ENCODE results near the gene MYO16. TPM values are rescaled to one million over a fixed set of nuclear protein-coding genes. Genes with fewer than 3 reads are reported as not detected.

The MYO16 gene
- total RNA-seq, 1 experiment from 2014 or later, result not detected

GRCh38 chr13:108674346-108674745 lies 44.9 kb downstream of the MYO16 start:
- Mint-ChIP-seq H3K4me1 (peaks cover 3% of the 10 kb centered on the region in 2 experiments; a peak in 2 of 4 replicates), H3K9me3 (peaks cover 0 to 2% of the 10 kb centered on the region in 2 experiments; a peak in 1 of 5 replicates), H3K27me3 (ENCODE audit: low read depth) (no peaks in the 10 kb centered on the region), H3K27ac (no peak overlapping the region), H3K36me3 (ENCODE audit: insufficient read depth in 1 of 3, low read depth in 3 of 3) (no peaks in the 10 kb centered on the region), H3K4me3 (no peak overlapping the region)
- no peaks in the 10 kb centered on the region for H3K23me2 ChIP-seq (ENCODE audit: insufficient read length, low read depth, low read length, poor library complexity, severe bottlenecking)
- peaks cover 7% of the 10 kb centered on the region for H3K9me3 ChIP-seq (ENCODE audit: control insufficient read depth, low read depth, low read length)
- no peaks in the 10 kb centered on the region for H4K20me1 ChIP-seq (ENCODE audit: control insufficient read depth, insufficient read depth, insufficient read length)
- no peak overlapping the region for H2BK5ac ChIP-seq (ENCODE audit: insufficient read length, low read length)
- no peak overlapping the region for H4K91ac ChIP-seq (ENCODE audit: insufficient read length, low read depth, low read length)
- H2BK20ac ChIP-seq (ENCODE audit: low read depth, low read length, poor library complexity, severe bottlenecking), result no peak overlapping the region
- H3T11ph ChIP-seq (ENCODE audit: low read length), result no peak overlapping the region
- H3K27me3 ChIP-seq (ENCODE audit: insufficient read depth, low read length), result no peaks in the 10 kb centered on the region
- H2BK12ac ChIP-seq (ENCODE audit: insufficient read length, low read depth, low read length), result no peak overlapping the region
- no peak overlapping the region for H3K14ac ChIP-seq (ENCODE audit: insufficient read depth, low read length)
- no peak overlapping the region for H4K5ac ChIP-seq (ENCODE audit: insufficient read length, low read depth, low read length)
- no peak overlapping the region for H3K56ac ChIP-seq (ENCODE audit: insufficient read length, low read depth, low read length)
- no CpG with 5 or more reads among the region's 6 CpGs for WGBS (ENCODE audit: extremely low coverage, insufficient read length, low lambda C conversion rate)
- no peak overlapping the region for H3K4ac ChIP-seq (ENCODE audit: low read depth, low read length)
- no peak overlapping the region for H3K4me2 ChIP-seq (ENCODE audit: insufficient read depth, insufficient read length, low read length)
- no peak overlapping the region for H3K9ac ChIP-seq (ENCODE audit: extremely low read depth, insufficient read length, low read length)
- H3K18ac ChIP-seq (ENCODE audit: insufficient read length, low read depth, low read length), result no peak overlapping the region
- no peak overlapping the region for H2BK120ac ChIP-seq (ENCODE audit: low read depth, low read length, poor library complexity, severe bottlenecking)
- no peak overlapping the region for H2BK15ac ChIP-seq (ENCODE audit: low read depth, low read length)
- H3K79me1 ChIP-seq (ENCODE audit: insufficient read depth, low read depth, low read length, poor library complexity, severe bottlenecking), result no peaks in the 10 kb centered on the region
- DNase-seq, result no peak
- no peaks in the 10 kb centered on the region for H3K79me2 ChIP-seq (ENCODE audit: insufficient read depth, low read length)
- no peaks in the 10 kb centered on the region for H3K4me1 ChIP-seq (ENCODE audit: insufficient read depth, low read length)
- no peak overlapping the region for H2AFZ ChIP-seq (ENCODE audit: low read length)
- H4K8ac ChIP-seq (replicated peaks; ENCODE audit: insufficient read length, low read depth, low read length), result no peak overlapping the region
- no peak overlapping the region for H3K27ac ChIP-seq (ENCODE audit: insufficient read length, low read depth, low read length)
- H2AK5ac ChIP-seq (ENCODE audit: insufficient read length, low read length), result no peak overlapping the region
- H3K23ac ChIP-seq (ENCODE audit: insufficient read length, low read depth, low read length), result no peak overlapping the region
- TF ChIP-seq, protein P1, sequence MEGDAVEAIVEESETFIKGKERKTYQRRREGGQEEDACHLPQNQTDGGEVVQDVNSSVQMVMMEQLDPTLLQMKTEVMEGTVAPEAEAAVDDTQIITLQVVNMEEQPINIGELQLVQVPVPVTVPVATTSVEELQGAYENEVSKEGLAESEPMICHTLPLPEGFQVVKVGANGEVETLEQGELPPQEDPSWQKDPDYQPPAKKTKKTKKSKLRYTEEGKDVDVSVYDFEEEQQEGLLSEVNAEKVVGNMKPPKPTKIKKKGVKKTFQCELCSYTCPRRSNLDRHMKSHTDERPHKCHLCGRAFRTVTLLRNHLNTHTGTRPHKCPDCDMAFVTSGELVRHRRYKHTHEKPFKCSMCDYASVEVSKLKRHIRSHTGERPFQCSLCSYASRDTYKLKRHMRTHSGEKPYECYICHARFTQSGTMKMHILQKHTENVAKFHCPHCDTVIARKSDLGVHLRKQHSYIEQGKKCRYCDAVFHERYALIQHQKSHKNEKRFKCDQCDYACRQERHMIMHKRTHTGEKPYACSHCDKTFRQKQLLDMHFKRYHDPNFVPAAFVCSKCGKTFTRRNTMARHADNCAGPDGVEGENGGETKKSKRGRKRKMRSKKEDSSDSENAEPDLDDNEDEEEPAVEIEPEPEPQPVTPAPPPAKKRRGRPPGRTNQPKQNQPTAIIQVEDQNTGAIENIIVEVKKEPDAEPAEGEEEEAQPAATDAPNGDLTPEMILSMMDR (conservative IDR thresholded peaks at IDR 0.05), result no peak
